Measurements from ENCODE around the gene CNPY1. TPM values are rescaled to one million over a fixed set of nuclear protein-coding genes. Genes with fewer than 3 reads are reported as not detected.

Gene CNPY1
- total and polyA plus RNA-seq, 4 donors: not detected

DNA sequence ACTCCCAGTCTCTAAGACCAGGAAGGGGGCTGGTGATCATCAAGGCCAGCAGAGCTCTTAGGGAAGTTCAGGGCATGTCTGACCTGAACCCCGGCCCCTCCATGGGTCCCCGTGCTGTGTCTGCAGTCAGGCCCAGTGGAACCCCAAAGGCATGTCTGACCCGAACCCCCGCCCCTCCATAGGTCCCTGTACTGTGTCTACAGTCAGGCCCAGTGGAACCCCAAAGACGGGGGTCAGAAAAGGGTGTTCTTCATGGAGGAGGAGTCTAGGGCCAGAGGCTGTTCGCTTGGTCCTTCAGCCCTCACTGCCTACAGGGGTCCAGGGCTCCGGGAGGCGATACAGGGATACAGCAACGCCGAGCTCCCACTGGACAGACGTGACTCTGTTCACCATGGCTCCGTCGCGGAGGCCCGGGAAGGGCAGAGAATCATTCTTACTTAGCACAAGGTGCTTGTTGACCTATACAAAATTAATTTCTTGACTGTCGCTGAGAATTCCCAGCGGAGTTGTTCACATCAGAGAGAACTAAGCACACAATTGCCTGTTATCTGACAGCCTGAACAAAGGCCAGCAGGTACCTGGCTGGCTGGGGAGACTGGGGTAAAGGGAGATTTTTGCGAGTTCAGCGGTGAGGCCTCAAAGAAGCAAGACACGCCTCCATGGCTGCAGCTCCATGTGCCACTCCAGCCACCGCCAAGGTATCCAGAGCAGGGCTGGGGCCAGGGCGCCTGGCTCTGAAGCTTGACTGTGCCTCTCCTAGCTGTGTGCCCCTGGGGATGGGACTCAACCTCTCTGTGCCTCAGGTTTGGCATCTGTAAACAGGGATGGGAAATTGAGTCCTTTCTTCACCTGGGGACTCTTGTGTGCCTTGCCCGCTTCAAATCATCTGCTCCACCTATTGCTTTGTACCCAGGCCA is 61.6 kb downstream of the CNPY1 start:
- no peak for TF ChIP-seq HNF4A (conservative IDR thresholded peaks at IDR 0.05)
- TF ChIP-seq FOXA2 (IDR thresholded peaks at IDR 0.05): no peak
- no peak for TF ChIP-seq TAF1 (conservative IDR thresholded peaks at IDR 0.05)
- TF ChIP-seq, protein P1, sequence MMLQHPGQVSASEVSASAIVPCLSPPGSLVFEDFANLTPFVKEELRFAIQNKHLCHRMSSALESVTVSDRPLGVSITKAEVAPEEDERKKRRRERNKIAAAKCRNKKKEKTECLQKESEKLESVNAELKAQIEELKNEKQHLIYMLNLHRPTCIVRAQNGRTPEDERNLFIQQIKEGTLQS (IDR thresholded peaks at IDR 0.05): no peak
- TF ChIP-seq SP1 (IDR thresholded peaks at IDR 0.05): no peak
- TF ChIP-seq JUND (IDR thresholded peaks at IDR 0.05): no peak
- no peak for TF ChIP-seq YY1 (IDR thresholded peaks at IDR 0.05)
- no peak overlapping the region for H3K27ac ChIP-seq (ENCODE audit: low read depth in 1 of 2, low read length in 2 of 2)
- 79% methylated on average over 23 of the region's 23 CpGs for WGBS
- no peaks in the 10 kb centered on the region for H3K4me1 ChIP-seq (ENCODE audit: control insufficient read depth in 4 of 4, insufficient read depth in 4 of 4, low read length in 3 of 4)
- no peak overlapping the region for H3K4me3 ChIP-seq (ENCODE audit: low read depth in 1 of 3, low read length in 3 of 3)
- no peaks in the 10 kb centered on the region for H3K36me3 ChIP-seq (ENCODE audit: control insufficient read depth in 4 of 4, insufficient read depth in 3 of 4, low read depth in 1 of 4, low read length in 3 of 4)
- DNase-seq (ENCODE audit: low spot score): no peak
- H3K9me3 ChIP-seq (ENCODE audit: control insufficient read depth in 4 of 4, low read length in 3 of 4): peaks cover 0 to 3% (median 0%) of the 10 kb centered on the region in 4 donors
- H3K9ac ChIP-seq (ENCODE audit: low read depth in 1 of 2, low read length in 2 of 2): no peak overlapping the region
- H3K27me3 ChIP-seq (ENCODE audit: control insufficient read depth in 4 of 4, insufficient read depth in 4 of 4, low read length in 3 of 4): peaks cover 2 to 14% (median 3%) of the 10 kb centered on the region in 4 donors

DNA sequence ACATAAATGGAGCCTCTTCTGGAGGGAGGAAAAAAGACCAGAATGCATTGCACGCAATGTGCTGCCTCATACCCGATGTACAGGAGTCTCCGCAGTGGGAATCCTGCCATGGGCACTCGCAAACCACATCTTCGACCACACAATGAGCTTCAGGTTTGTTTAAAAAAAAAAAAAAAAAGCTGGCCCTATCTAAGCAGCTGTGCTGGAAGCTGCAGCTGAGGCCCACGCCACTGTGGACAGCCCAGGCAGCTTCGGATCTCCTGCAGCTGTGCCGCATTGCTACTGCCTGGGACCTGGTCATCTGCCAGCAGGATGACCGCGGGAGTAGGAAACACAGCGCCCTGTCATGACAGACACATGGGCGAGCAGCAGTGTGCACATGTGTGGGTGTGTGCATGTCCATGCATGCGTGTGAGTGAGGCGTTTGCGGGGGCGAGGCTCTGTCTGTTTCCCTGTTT is 62.5 kb downstream of the CNPY1 start:
- Histone ChIP-seq H3K27me3 (ENCODE audit: control insufficient read depth in 4 of 4, insufficient read depth in 4 of 4, low read length in 3 of 4) (peaks cover 0 to 14% (median 2%) of the 10 kb centered on the region in 4 donors), H3K9ac (ENCODE audit: low read depth in 1 of 2, low read length in 2 of 2) (no peak overlapping the region), H3K4me3 (ENCODE audit: low read depth in 1 of 3, low read length in 3 of 3) (no peak overlapping the region), H3K9me3 (ENCODE audit: control insufficient read depth in 4 of 4, low read length in 3 of 4) (peaks cover 0 to 3% (median 0%) of the 10 kb centered on the region in 4 donors), H3K27ac (ENCODE audit: low read depth in 1 of 2, low read length in 2 of 2) (no peak overlapping the region), H3K36me3 (ENCODE audit: control insufficient read depth in 4 of 4, insufficient read depth in 3 of 4, low read depth in 1 of 4, low read length in 3 of 4) (no peaks in the 10 kb centered on the region), H3K4me1 (ENCODE audit: control insufficient read depth in 4 of 4, insufficient read depth in 4 of 4, low read length in 3 of 4) (no peaks in the 10 kb centered on the region)
- WGBS: 77% methylated on average over 16 of the region's 16 CpGs
- DNase-seq (ENCODE audit: low spot score): no peak
- TF ChIP-seq HNF4A (conservative IDR thresholded peaks at IDR 0.05) (no peak), RAD21 (IDR thresholded peaks at IDR 0.05) (no peak), FOXA1 (IDR thresholded peaks at IDR 0.05) (no peak), EGR1 (IDR thresholded peaks at IDR 0.05; ENCODE audit: low read depth in 2 of 2) (no peak), HNF4G (IDR thresholded peaks at IDR 0.05) (no peak), SP1 (IDR thresholded peaks at IDR 0.05) (no peak), JUND (IDR thresholded peaks at IDR 0.05) (no peak), YY1 (IDR thresholded peaks at IDR 0.05) (no peak), TAF1 (conservative IDR thresholded peaks at IDR 0.05) (no peak), NR2F2 (IDR thresholded peaks at IDR 0.05) (no peak), GABPA (IDR thresholded peaks at IDR 0.05 in 1 of 2, conservative IDR thresholded peaks at IDR 0.05 in 1 of 2) (no peak), FOXA2 (IDR thresholded peaks at IDR 0.05) (no peak)
- TF ChIP-seq, protein P2, sequence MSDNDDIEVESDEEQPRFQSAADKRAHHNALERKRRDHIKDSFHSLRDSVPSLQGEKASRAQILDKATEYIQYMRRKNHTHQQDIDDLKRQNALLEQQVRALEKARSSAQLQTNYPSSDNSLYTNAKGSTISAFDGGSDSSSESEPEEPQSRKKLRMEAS (IDR thresholded peaks at IDR 0.05): no peak
- TF ChIP-seq, protein P3, sequence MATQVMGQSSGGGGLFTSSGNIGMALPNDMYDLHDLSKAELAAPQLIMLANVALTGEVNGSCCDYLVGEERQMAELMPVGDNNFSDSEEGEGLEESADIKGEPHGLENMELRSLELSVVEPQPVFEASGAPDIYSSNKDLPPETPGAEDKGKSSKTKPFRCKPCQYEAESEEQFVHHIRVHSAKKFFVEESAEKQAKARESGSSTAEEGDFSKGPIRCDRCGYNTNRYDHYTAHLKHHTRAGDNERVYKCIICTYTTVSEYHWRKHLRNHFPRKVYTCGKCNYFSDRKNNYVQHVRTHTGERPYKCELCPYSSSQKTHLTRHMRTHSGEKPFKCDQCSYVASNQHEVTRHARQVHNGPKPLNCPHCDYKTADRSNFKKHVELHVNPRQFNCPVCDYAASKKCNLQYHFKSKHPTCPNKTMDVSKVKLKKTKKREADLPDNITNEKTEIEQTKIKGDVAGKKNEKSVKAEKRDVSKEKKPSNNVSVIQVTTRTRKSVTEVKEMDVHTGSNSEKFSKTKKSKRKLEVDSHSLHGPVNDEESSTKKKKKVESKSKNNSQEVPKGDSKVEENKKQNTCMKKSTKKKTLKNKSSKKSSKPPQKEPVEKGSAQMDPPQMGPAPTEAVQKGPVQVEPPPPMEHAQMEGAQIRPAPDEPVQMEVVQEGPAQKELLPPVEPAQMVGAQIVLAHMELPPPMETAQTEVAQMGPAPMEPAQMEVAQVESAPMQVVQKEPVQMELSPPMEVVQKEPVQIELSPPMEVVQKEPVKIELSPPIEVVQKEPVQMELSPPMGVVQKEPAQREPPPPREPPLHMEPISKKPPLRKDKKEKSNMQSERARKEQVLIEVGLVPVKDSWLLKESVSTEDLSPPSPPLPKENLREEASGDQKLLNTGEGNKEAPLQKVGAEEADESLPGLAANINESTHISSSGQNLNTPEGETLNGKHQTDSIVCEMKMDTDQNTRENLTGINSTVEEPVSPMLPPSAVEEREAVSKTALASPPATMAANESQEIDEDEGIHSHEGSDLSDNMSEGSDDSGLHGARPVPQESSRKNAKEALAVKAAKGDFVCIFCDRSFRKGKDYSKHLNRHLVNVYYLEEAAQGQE (IDR thresholded peaks at IDR 0.05): no peak
- TF ChIP-seq, protein P4, sequence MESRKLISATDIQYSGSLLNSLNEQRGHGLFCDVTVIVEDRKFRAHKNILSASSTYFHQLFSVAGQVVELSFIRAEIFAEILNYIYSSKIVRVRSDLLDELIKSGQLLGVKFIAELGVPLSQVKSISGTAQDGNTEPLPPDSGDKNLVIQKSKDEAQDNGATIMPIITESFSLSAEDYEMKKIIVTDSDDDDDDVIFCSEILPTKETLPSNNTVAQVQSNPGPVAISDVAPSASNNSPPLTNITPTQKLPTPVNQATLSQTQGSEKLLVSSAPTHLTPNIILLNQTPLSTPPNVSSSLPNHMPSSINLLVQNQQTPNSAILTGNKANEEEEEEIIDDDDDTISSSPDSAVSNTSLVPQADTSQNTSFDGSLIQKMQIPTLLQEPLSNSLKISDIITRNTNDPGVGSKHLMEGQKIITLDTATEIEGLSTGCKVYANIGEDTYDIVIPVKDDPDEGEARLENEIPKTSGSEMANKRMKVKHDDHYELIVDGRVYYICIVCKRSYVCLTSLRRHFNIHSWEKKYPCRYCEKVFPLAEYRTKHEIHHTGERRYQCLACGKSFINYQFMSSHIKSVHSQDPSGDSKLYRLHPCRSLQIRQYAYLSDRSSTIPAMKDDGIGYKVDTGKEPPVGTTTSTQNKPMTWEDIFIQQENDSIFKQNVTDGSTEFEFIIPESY (IDR thresholded peaks at IDR 0.05): no peak
- TF ChIP-seq, protein P5, sequence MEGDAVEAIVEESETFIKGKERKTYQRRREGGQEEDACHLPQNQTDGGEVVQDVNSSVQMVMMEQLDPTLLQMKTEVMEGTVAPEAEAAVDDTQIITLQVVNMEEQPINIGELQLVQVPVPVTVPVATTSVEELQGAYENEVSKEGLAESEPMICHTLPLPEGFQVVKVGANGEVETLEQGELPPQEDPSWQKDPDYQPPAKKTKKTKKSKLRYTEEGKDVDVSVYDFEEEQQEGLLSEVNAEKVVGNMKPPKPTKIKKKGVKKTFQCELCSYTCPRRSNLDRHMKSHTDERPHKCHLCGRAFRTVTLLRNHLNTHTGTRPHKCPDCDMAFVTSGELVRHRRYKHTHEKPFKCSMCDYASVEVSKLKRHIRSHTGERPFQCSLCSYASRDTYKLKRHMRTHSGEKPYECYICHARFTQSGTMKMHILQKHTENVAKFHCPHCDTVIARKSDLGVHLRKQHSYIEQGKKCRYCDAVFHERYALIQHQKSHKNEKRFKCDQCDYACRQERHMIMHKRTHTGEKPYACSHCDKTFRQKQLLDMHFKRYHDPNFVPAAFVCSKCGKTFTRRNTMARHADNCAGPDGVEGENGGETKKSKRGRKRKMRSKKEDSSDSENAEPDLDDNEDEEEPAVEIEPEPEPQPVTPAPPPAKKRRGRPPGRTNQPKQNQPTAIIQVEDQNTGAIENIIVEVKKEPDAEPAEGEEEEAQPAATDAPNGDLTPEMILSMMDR (IDR thresholded peaks at IDR 0.05; ENCODE audit: low read depth, low read length, missing input control): no peak
- TF ChIP-seq, protein P1 (IDR thresholded peaks at IDR 0.05): no peak
